Measurements from ENCODE around the gene FAM117A.

The FAM117A gene

DNA sequence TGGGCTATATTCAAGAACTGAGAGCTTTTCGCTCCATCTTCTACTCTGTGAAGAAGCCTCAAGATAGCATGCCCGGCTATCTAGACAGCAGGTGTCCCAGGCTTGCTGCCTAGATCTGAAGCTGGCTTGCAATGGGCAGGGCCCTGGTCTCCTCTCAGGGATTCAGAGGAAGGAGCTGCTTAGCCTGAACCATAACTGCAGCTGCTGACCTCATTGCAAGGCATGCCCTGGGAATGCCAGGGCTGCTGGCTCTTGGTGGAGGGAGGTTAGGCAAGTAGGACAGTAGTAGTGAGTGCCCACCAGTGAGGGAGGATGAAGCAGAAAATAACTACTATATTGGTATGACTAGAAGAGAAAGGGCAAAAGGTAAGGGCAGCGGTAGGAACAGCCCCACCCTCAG lies 34.9 kb downstream of the FAM117A start:
- no peak overlapping the region for H3K4me2 ChIP-seq (ENCODE audit: insufficient read depth, low read length)
- H3K4me3 ChIP-seq (ENCODE audit: low read depth in 1 of 2, low read length in 2 of 2) = no peak overlapping the region
- TF ChIP-seq EZH2 (IDR thresholded peaks at IDR 0.05; ENCODE audit: borderline replicate concordance, low read depth, low read length, severe bottlenecking) = no peak
- TF ChIP-seq, protein P1, sequence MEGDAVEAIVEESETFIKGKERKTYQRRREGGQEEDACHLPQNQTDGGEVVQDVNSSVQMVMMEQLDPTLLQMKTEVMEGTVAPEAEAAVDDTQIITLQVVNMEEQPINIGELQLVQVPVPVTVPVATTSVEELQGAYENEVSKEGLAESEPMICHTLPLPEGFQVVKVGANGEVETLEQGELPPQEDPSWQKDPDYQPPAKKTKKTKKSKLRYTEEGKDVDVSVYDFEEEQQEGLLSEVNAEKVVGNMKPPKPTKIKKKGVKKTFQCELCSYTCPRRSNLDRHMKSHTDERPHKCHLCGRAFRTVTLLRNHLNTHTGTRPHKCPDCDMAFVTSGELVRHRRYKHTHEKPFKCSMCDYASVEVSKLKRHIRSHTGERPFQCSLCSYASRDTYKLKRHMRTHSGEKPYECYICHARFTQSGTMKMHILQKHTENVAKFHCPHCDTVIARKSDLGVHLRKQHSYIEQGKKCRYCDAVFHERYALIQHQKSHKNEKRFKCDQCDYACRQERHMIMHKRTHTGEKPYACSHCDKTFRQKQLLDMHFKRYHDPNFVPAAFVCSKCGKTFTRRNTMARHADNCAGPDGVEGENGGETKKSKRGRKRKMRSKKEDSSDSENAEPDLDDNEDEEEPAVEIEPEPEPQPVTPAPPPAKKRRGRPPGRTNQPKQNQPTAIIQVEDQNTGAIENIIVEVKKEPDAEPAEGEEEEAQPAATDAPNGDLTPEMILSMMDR (IDR thresholded peaks at IDR 0.05; ENCODE audit: borderline replicate concordance, extremely low read depth, low read length, poor library complexity, severe bottlenecking) = no peak
- no peak for ATAC-seq (ENCODE audit: insufficient read depth, low read depth)
- no peaks in the 10 kb centered on the region for H3K9me3 ChIP-seq (ENCODE audit: insufficient read depth, low read length, severe bottlenecking)
- peaks cover 15% of the 10 kb centered on the region for H3K79me2 ChIP-seq (ENCODE audit: insufficient read depth, low read length)
- no peak overlapping the region for H2AFZ ChIP-seq (ENCODE audit: low read depth, low read length)
- no peak for DNase-seq
- peaks cover 36% of the 10 kb centered on the region for H3K36me3 ChIP-seq (ENCODE audit: insufficient read depth, low read length)
- peaks cover 5% of the 10 kb centered on the region; the same call in 1 of the 2 replicates for H4K20me1 ChIP-seq (ENCODE audit: insufficient read depth, low read length)
- H3K9ac ChIP-seq (ENCODE audit: low read depth, low read length) = no peak overlapping the region
- H3K27ac ChIP-seq (ENCODE audit: low read length) = 0 out of 2 replicates have a peak overlapping the region, but pooled peaks have one; percentile 9
- H3K27me3 ChIP-seq (ENCODE audit: insufficient read depth, low read length, poor library complexity) = no peaks in the 10 kb centered on the region
- no peaks in the 10 kb centered on the region for H3K4me1 ChIP-seq (ENCODE audit: insufficient read depth, low read length)

DNA sequence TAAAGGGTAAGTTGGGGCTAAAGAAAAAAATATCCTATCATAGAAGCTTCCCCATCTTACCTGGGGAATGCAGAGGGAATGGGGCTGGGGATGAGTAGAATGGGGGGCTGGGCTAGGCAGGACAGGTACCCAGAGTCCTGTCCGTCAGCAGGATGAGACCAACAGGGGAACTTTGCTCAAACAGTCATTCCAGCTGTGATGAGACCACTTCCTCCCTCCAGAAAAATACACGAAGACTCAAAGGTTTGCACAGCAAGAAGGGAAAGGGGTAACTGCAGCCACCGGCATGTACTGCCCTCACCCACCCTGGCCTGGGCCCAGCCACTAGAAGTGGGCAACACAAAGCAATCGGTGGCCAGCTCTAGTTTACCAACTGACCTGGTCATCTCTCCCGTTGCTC lies 35.5 kb downstream of the FAM117A start:
- Histone ChIP-seq H3K27ac (ENCODE audit: low read length) (no peak overlapping the region), H3K9ac (ENCODE audit: low read depth, low read length) (no peak overlapping the region), H3K27me3 (ENCODE audit: insufficient read depth, low read length, poor library complexity) (no peaks in the 10 kb centered on the region), H2AFZ (ENCODE audit: low read depth, low read length) (no peak overlapping the region), H3K4me1 (ENCODE audit: insufficient read depth, low read length) (peaks cover 4% of the 10 kb centered on the region; the same call in 1 of the 2 replicates), H3K4me3 (ENCODE audit: low read depth in 1 of 2, low read length in 2 of 2) (no peak overlapping the region), H3K36me3 (ENCODE audit: insufficient read depth, low read length) (peaks cover 40% of the 10 kb centered on the region), H3K4me2 (ENCODE audit: insufficient read depth, low read length) (no peak overlapping the region), H3K9me3 (ENCODE audit: insufficient read depth, low read length, severe bottlenecking) (no peaks in the 10 kb centered on the region), H3K79me2 (ENCODE audit: insufficient read depth, low read length) (peaks cover 19% of the 10 kb centered on the region), H4K20me1 (ENCODE audit: insufficient read depth, low read length) (peaks cover 8% of the 10 kb centered on the region; the same call in 1 of the 2 replicates)
- DNase-seq (no peak), ATAC-seq (ENCODE audit: insufficient read depth, low read depth) (peak; percentile 24; the same call in 1 of the 3 replicates)
- TF ChIP-seq EZH2 (IDR thresholded peaks at IDR 0.05; ENCODE audit: borderline replicate concordance, low read depth, low read length, severe bottlenecking) = no peak
- TF ChIP-seq, protein P1 (IDR thresholded peaks at IDR 0.05; ENCODE audit: borderline replicate concordance, extremely low read depth, low read length, poor library complexity, severe bottlenecking) = no peak

DNA sequence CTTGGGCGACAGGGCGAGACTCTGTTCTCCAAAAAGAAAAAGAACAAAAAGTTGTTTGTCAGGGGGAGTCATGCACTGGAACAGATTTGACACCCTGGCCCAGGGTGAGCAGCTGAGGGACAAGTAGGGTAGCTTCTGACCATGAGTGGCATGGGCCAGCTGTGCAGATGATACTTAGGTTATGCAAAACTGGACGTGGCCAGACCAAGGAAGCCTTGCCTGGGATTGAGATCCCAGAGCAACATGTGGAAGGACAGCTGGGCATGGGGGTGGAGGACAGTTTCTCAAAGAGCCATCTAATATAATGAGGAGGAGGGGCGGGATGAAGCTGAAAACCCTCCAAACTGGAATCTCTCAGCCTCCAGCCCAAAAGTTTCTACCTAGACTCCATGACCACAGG lies 36.6 kb downstream of the FAM117A start:
- no peak overlapping the region for H3K9ac ChIP-seq (ENCODE audit: low read depth, low read length)

More for the DNA sequence above, 36.6 kb downstream of the FAM117A start:
- no peak overlapping the region for H2AFZ ChIP-seq (ENCODE audit: low read depth, low read length)
- H3K4me2 ChIP-seq (ENCODE audit: insufficient read depth, low read length) = no peak overlapping the region
- H3K79me2 ChIP-seq (ENCODE audit: insufficient read depth, low read length) = peaks cover 15% of the 10 kb centered on the region
- ATAC-seq (ENCODE audit: insufficient read depth, low read depth) = no peak
- no peak overlapping the region for H3K4me3 ChIP-seq (ENCODE audit: low read depth in 1 of 2, low read length in 2 of 2)
- H3K36me3 ChIP-seq (ENCODE audit: insufficient read depth, low read length) = peaks cover 43% of the 10 kb centered on the region
- H3K27me3 ChIP-seq (ENCODE audit: insufficient read depth, low read length, poor library complexity) = no peaks in the 10 kb centered on the region
- TF ChIP-seq EZH2 (IDR thresholded peaks at IDR 0.05; ENCODE audit: borderline replicate concordance, low read depth, low read length, severe bottlenecking) = no peak
- TF ChIP-seq, protein P1 (IDR thresholded peaks at IDR 0.05; ENCODE audit: borderline replicate concordance, extremely low read depth, low read length, poor library complexity, severe bottlenecking) = no peak
- DNase-seq = no peak
- H4K20me1 ChIP-seq (ENCODE audit: insufficient read depth, low read length) = peaks cover 14% of the 10 kb centered on the region; the same call in 1 of the 2 replicates
- peak overlapping the region; percentile 13; the same call in 1 of the 2 replicates for H3K27ac ChIP-seq (ENCODE audit: low read length)
- H3K9me3 ChIP-seq (ENCODE audit: insufficient read depth, low read length, severe bottlenecking) = no peaks in the 10 kb centered on the region
- peaks cover 7% of the 10 kb centered on the region; the same call in 1 of the 2 replicates for H3K4me1 ChIP-seq (ENCODE audit: insufficient read depth, low read length)
